ENCODE data around the gene OPCML.

OPCML gene

GRCh38 chr11:133023232-133023631 lies 509.1 kb downstream of the OPCML start:
- DNase-seq (ENCODE audit: low spot score) = no peak

GRCh38 chr11:133021553-133021952 lies 510.7 kb downstream of the OPCML start:
- DNase-seq (ENCODE audit: low spot score) = peak; percentile 55

- peak; percentile 70 for DNase-seq (ENCODE audit: low spot score)
Measured at GRCh38 chr11:133020372-133020714, 512.0 kb downstream of the OPCML start.

- DNase-seq (ENCODE audit: low spot score) = peak; percentile 34
Measured at GRCh38 chr11:133019545-133020371, 512.5 kb downstream of the OPCML start.

- DNase-seq (ENCODE audit: low spot score) = no peak
Measured at GRCh38 chr11:133015457-133015856, 516.8 kb downstream of the OPCML start.

GRCh38 chr11:133014337-133014736 lies 518.0 kb downstream of the OPCML start:
- no peak for DNase-seq (ENCODE audit: low spot score)

- DNase-seq (ENCODE audit: low spot score) = no peak
Measured at GRCh38 chr11:133012803-133013202, 519.5 kb downstream of the OPCML start.

- no peak for DNase-seq (ENCODE audit: low spot score)
Measured at GRCh38 chr11:133011604-133012003, 520.7 kb downstream of the OPCML start.

GRCh38 chr11:133007027-133007584 lies 525.2 kb downstream of the OPCML start:
- no peak for DNase-seq (ENCODE audit: low spot score)

GRCh38 chr11:133004369-133004768 lies 527.9 kb downstream of the OPCML start:
- no peak for DNase-seq (ENCODE audit: low spot score)

- no peak for DNase-seq (ENCODE audit: low spot score)
Measured at GRCh38 chr11:132999516-132999915, 532.8 kb downstream of the OPCML start.

- no peak for DNase-seq (ENCODE audit: low spot score)
Measured at GRCh38 chr11:132999031-132999430, 533.3 kb downstream of the OPCML start.

GRCh38 chr11:132997396-132997795 lies 534.9 kb downstream of the OPCML start:
- no peak for DNase-seq (ENCODE audit: low spot score)

- no peak for DNase-seq (ENCODE audit: low spot score)
Measured at GRCh38 chr11:132994966-132995365, 537.3 kb downstream of the OPCML start.

- DNase-seq (ENCODE audit: low spot score) = no peak
Measured at GRCh38 chr11:132993991-132994502, 538.3 kb downstream of the OPCML start.

- no peak for DNase-seq (ENCODE audit: low spot score)
Measured at GRCh38 chr11:132992838-132993631, 539.3 kb downstream of the OPCML start.

- no peak for DNase-seq (ENCODE audit: low spot score)
Measured at GRCh38 chr11:132988411-132988810, 543.9 kb downstream of the OPCML start.

- DNase-seq (ENCODE audit: low spot score) = no peak
Measured at GRCh38 chr11:132987936-132988335, 544.4 kb downstream of the OPCML start.

- DNase-seq (ENCODE audit: low spot score) = no peak
Measured at GRCh38 chr11:132983641-132983978, 548.7 kb downstream of the OPCML start.

- no peak for DNase-seq (ENCODE audit: low spot score)
Measured at GRCh38 chr11:132982772-132983640, 549.3 kb downstream of the OPCML start.

- DNase-seq (ENCODE audit: low spot score) = no peak
Measured at GRCh38 chr11:132981131-132981956, 551.0 kb downstream of the OPCML start.

All from D341Med (cell line).